Fibroblast of the aortic adventitia (primary cell): Measurements from ENCODE around the gene HMGXB4. TPM values are rescaled to one million over a fixed set of nuclear protein-coding genes. Genes with fewer than 3 reads are reported as not detected.

Experiments used
- DNase-seq: peaks from one replicate; pipeline ENCODE4 v3.0.0-alpha.2; 2010; ENCODE audit warnings: low read depth
- H3K4me3 ChIP-seq: 2 replicates; pipeline ENCODE4 v1.5.1; 2011; ENCODE audit warnings: low read depth, mild to moderate bottlenecking, control low read depth, low read length, moderate library complexity
- total RNA-seq: library from RNA; depleted of rRNA; stranded (reverse); fragments of >200 nt; gene quantifications from 2 replicates; pipeline ENCODE4 v1.2.3, GENCODE V29; 2012; ENCODE audit warnings: low replicate concordance
- TF ChIP-seq, protein P1 (sequence below): IDR thresholded peaks from 2 replicates; pipeline ENCODE4 v1.5.1; 2011; ENCODE audit warnings: mild to moderate bottlenecking, low read length, control low read depth, inconsistent platforms; ENCODE audit not compliant: insufficient read depth

Gene HMGXB4
- total RNA-seq, 1 donor, result 29.7 TPM

DNA sequence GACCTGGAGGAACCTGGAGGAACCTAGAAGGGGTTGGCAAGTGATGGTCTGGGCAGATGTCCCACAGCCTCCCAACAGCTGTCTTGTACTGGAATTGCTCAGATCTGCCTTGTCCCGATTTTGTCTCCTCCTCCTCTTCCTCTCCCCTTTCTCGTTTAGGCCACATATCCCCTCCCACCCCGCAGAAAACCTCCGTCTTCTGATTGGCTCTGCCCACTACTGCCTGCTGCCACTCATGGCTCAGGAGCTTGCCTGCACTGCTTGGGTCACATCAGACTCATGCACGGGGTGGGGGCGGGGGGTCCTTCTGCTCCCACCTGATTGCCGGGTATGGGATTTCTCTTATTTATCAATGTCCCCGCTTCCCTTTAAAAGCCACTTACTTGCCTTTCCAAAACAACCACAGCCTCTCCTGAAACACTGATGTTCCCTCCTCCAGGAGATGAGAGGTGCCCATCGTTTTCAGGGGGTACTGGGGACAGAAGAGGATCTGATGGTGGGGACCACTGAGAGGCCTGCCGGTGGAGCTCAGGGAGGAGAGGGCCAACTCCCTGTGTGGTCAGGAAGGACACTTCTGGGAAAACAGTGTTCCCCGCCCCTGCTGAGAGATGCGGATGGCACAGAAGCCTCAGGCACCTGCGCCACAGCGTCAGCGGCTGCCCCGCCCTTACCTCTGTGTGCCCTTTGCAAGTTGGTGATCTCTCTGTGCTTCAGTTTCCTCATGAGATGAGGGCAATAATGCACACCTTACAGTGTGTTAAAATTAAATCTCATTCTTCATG lies 57.1 kb downstream of the HMGXB4 start:
- TF ChIP-seq, protein P1, sequence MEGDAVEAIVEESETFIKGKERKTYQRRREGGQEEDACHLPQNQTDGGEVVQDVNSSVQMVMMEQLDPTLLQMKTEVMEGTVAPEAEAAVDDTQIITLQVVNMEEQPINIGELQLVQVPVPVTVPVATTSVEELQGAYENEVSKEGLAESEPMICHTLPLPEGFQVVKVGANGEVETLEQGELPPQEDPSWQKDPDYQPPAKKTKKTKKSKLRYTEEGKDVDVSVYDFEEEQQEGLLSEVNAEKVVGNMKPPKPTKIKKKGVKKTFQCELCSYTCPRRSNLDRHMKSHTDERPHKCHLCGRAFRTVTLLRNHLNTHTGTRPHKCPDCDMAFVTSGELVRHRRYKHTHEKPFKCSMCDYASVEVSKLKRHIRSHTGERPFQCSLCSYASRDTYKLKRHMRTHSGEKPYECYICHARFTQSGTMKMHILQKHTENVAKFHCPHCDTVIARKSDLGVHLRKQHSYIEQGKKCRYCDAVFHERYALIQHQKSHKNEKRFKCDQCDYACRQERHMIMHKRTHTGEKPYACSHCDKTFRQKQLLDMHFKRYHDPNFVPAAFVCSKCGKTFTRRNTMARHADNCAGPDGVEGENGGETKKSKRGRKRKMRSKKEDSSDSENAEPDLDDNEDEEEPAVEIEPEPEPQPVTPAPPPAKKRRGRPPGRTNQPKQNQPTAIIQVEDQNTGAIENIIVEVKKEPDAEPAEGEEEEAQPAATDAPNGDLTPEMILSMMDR, result no peak
- no peak for DNase-seq
- H3K4me3 ChIP-seq, result no peak overlapping the region

- no peak for DNase-seq
Observed at GRCh38 chr22:35315141-35315854, 58.0 kb downstream of the HMGXB4 start.

GRCh38 chr22:35315855-35316745 lies 58.8 kb downstream of the HMGXB4 start:
- DNase-seq, result no peak
- no peak overlapping the region for H3K4me3 ChIP-seq
- TF ChIP-seq, protein P1, result no peak

More at GRCh38 chr22:35315141-35315854, 58.0 kb downstream of the HMGXB4 start:
- TF ChIP-seq, protein P1, result no peak
- H3K4me3 ChIP-seq, result no peak overlapping the region

- no peak overlapping the region for H3K4me3 ChIP-seq
- no peak for DNase-seq
- TF ChIP-seq, protein P1, result no peak
Observed at GRCh38 chr22:35316751-35317150, 59.5 kb downstream of the HMGXB4 start.

GRCh38 chr22:35317680-35318290 lies 60.5 kb downstream of the HMGXB4 start:
- H3K4me3 ChIP-seq, result no peak overlapping the region
- DNase-seq, result no peak
- TF ChIP-seq, protein P1, result no peak
